Activated T-helper 1 cell treated with anti-CD3 and anti-CD28 coated beads, Interleukin-12 subunit alpha, Interleukin-12 subunit beta, Interleukin-2, Interleukin-4 antibody, amounts not matched to agents 30 ng/mL and 10 ng/mL and 1 ng/mL, durations not matched to agents 14 hours and 24 hours and 36 hours (primary cell): ENCODE results near the gene MAP3K6. TPM values are rescaled to one million over a fixed set of nuclear protein-coding genes. Genes with fewer than 3 reads are reported as not detected.
"Not testable (repeated sequence)": the region's sequence is repeated elsewhere in the genome, so short reads cannot be mapped to it uniquely, and the experiment has no call there.

ENCODE experiments used
- DNase-seq: peaks from one replicate; pipeline ENCODE4 v3.0.0; 2021; ENCODE audit warnings: low spot score
- H3K27ac Mint-ChIP-seq: one replicate; pipeline ENCODE4 v1.8.0; 2021; ENCODE audit warnings: mild to moderate bottlenecking, mixed read lengths
- H3K27me3 Mint-ChIP-seq: one replicate; pipeline ENCODE4 v1.8.0; 2022; ENCODE audit warnings: mild to moderate bottlenecking, moderate library complexity, mixed read lengths; ENCODE audit not compliant: insufficient read depth
- H3K36me3 Mint-ChIP-seq: one replicate; pipeline ENCODE4 v1.8.0; 2021; ENCODE audit warnings: low read depth, mixed read lengths
- H3K4me1 Mint-ChIP-seq: one replicate; pipeline ENCODE4 v1.8.0; 2021; ENCODE audit warnings: low read depth, mixed read lengths
- H3K4me3 Mint-ChIP-seq: one replicate; pipeline ENCODE4 v1.8.0; 2021; ENCODE audit warnings: mild to moderate bottlenecking, moderate library complexity, mixed read lengths
- H3K9me3 Mint-ChIP-seq: one replicate; pipeline ENCODE4 v1.8.0; 2021; ENCODE audit warnings: mixed read lengths
- intact Hi-C: fragments of 100-400 bp; cut with micrococcal nuclease; formaldehyde crosslinking; loops from one replicate; pipeline ENCODE4 v1.15.1; 2024
- total RNA-seq: library from RNA; stranded (reverse); gene quantifications from 2 replicates; pipeline ENCODE4 v1.2.3, GENCODE V29; 2022

MAP3K6 gene
- total RNA-seq, 1 donor from 2014 or later: 11.2 TPM

DNA sequence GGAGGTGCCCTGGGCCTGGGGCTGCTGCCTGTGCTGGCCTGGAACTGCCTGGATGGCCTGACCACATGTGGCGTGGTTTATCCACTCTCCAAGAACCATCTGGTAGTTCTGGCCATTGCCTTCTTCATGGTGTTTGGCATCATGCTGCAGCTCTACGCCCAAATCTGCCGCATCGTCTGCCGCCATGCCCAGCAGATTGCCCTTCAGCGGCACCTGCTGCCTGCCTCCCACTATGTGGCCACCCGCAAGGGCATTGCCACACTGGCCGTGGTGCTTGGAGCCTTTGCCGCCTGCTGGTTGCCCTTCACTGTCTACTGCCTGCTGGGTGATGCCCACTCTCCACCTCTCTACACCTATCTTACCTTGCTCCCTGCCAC is 27.5 kb upstream of the MAP3K6 start:
- no peaks in the 10 kb centered on the region for H3K9me3 Mint-ChIP-seq
- peaks cover 9% of the 10 kb centered on the region for H3K27me3 Mint-ChIP-seq
- no peaks in the 10 kb centered on the region for H3K36me3 Mint-ChIP-seq
- DNase-seq: no peak
- intact Hi-C loops: loop anchor here (10.0 kb wide), 1 partner anchor 279 kb away; no protein-coding TSS in a partner anchor
- peak overlapping the region; percentile 65 for H3K4me3 Mint-ChIP-seq
- no peak overlapping the region for H3K27ac Mint-ChIP-seq
- H3K4me1 Mint-ChIP-seq: peaks cover 8% of the 10 kb centered on the region

DNA sequence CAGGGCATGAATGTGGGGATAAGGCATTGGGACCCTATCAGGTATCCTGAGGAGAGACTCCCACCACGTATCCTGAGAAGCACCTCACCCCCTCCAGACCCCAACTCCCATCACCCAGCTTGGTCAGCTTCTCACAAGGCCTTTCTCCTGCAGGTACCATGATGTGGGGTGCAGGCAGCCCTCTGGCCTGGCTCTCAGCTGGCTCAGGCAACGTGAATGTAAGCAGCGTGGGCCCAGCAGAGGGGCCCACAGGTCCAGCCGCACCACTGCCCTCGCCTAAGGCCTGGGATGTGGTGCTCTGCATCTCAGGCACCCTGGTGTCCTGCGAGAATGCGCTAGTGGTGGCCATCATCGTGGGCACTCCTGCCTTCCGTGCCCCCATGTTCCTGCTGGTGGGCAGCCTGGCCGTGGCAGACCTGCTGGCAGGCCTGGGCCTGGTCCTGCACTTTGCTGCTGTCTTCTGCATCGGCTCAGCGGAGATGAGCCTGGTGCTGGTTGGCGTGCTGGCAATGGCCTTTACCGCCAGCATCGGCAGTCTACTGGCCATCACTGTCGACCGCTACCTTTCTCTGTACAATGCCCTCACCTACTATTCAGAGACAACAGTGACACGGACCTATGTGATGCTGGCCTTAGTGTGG is 27.0 kb upstream of the MAP3K6 start:
- intact Hi-C loops: loop anchor here (10.0 kb wide), 1 partner anchor 279 kb away; no protein-coding TSS in a partner anchor
- peaks cover 8% of the 10 kb centered on the region for H3K4me1 Mint-ChIP-seq
- no peaks in the 10 kb centered on the region for H3K9me3 Mint-ChIP-seq
- no peak for DNase-seq
- peak overlapping the region; percentile 82 for H3K4me3 Mint-ChIP-seq
- no peak overlapping the region for H3K27ac Mint-ChIP-seq
- H3K27me3 Mint-ChIP-seq: peaks cover 9% of the 10 kb centered on the region
- H3K36me3 Mint-ChIP-seq: no peaks in the 10 kb centered on the region

DNA sequence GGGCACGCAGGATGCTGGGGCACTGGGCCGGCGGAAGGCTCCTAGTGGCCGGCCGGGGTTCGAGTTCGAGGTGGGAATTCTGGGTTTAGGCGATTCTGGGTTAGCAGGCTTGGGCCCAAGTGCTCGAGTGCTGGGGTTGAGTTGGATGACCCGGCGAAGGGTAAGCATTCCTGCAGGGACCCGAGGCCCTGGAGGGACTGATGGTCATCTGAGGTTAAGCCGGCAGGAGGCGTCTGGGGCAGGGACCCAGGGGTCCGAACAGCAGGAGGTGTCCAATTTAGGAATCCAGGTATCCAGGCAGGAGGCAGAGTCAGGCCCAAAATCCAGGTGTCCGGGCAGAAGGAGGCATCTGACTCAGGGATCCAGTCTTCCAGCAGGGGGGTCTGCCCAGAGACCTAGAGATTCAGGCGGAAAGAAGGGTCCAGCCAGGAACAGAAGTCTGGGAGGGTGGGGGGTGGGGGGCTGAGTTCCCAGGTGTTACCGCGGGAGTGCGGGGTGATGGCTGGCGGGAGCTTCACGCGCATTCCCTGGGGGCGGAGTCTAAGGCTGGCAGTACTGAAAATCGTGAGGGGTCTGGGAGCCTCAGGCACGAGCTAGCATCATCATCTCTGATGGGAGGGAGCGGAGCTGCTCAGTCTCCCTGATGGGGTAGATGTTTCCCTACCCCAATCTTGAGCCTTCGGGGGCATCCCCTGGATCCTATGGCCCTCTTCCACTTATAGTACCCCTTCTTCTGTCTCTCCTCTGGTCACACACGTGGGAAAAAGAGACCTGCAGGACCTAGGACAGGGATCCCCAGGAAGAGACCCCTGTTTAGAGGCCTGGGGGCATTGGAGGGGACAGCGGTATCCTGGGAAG is 26.2 kb upstream of the MAP3K6 start:
- H3K4me1 Mint-ChIP-seq: peaks cover 12% of the 10 kb centered on the region
- H3K36me3 Mint-ChIP-seq: no peaks in the 10 kb centered on the region

DNA sequence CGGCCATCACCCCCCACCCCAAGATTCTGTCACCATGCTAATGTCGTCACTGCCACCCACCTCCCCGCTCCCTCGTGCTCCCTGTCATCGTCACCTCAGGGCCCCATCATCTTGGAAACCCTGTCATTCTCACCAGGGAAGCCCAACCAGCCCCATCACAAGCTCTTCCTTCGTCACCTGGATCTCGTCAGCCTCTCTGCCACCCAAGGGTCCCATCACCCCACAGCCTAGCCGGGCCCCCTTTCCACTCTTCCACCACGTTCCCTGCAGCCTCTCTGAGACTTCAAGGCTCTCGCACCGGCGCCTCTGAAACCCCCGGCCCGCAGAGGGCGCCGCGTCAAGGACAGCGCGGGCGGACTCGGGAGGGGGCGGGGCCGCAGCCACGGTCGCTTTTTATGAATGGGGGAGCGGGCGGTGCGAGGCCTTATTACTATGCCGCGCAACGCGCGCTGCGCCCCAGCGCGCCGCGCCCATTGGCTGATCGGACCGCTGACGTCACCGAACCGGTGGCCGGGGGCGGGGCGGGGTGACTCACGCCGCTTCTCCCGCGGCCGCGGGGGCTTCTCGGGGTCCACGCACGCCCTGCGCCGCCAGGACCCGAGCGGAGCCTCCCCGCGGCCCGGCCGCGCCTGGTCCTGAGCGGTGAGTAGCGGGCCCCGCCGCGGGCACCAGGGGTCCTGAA is 25.5 kb upstream of the MAP3K6 start, which contains the start of gene GPR3:
Gene GPR3, plus strand, starts transcription at position 527 of the 682 bp plus-strand sequence. CDS start 1,177 bp downstream, outside the sequence.
- DNase-seq: peak; percentile 91
- Mint-ChIP-seq H3K36me3 (no peaks in the 10 kb centered on the region), H3K27ac (peak within 1 kb of the TSS; percentile 93), H3K9me3 (no peaks in the 10 kb centered on the region), H3K4me3 (peak within 1 kb of the TSS; percentile 82), H3K27me3 (peaks cover 12% of the 10 kb centered on the region), H3K4me1 (peaks cover 12% of the 10 kb centered on the region)
- intact Hi-C loops: loop anchor here (1.0 to 10.0 kb wide), 7 partner anchors 27 to 333 kb away; partner anchors contain the start of genes FAM76A, TMEM222 and WDTC1

More for the DNA sequence above, 26.2 kb upstream of the MAP3K6 start:
- no peaks in the 10 kb centered on the region for H3K9me3 Mint-ChIP-seq
- DNase-seq: no peak
- H3K27me3 Mint-ChIP-seq: peaks cover 9% of the 10 kb centered on the region
- intact Hi-C loops: loop anchor here (1.0 to 10.0 kb wide), 7 partner anchors 28 to 332 kb away; partner anchors contain the start of genes FAM76A, TMEM222 and WDTC1
- peak overlapping the region; percentile 82 for H3K4me3 Mint-ChIP-seq
- peak overlapping the region; percentile 61 for H3K27ac Mint-ChIP-seq

DNA sequence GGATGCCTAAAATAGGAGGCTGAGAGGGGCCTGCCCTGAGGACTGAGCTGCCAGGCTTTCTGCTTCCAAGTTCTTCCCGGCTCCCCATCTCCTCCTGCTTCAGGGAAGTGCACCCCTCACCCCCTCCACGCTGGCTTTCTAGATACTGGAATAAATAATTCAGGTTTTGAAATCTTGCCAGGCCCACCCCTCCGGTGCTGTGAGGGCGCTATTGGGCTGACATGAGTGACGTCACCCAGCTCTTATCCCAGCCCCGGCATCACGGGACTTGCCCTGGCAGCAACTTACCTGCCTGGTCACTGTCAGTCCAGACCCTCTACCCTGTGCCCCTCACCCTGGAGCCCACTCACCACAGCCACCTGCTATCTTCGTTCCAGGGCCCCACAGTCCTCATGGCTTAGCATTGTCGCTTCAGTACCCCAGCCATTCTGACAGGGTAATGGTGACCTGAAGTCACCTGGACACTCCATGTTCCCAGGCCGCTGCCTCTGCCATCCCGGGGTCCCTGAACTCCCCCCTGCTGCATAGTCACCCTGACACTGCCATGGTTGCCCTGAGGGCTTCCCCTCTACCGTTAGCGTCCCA is 24.8 kb upstream of the MAP3K6 start:
- Mint-ChIP-seq H3K4me1 (peaks cover 12% of the 10 kb centered on the region), H3K9me3 (no peaks in the 10 kb centered on the region), H3K4me3 (peak overlapping the region; percentile 79), H3K36me3 (no peaks in the 10 kb centered on the region), H3K27me3 (peaks cover 12% of the 10 kb centered on the region), H3K27ac (peak overlapping the region; percentile 93)
- no peak for DNase-seq
- intact Hi-C loops: loop anchor here (1.0 to 10.0 kb wide), 7 partner anchors 26 to 334 kb away; partner anchors contain the start of genes FAM76A, TMEM222 and WDTC1

DNA sequence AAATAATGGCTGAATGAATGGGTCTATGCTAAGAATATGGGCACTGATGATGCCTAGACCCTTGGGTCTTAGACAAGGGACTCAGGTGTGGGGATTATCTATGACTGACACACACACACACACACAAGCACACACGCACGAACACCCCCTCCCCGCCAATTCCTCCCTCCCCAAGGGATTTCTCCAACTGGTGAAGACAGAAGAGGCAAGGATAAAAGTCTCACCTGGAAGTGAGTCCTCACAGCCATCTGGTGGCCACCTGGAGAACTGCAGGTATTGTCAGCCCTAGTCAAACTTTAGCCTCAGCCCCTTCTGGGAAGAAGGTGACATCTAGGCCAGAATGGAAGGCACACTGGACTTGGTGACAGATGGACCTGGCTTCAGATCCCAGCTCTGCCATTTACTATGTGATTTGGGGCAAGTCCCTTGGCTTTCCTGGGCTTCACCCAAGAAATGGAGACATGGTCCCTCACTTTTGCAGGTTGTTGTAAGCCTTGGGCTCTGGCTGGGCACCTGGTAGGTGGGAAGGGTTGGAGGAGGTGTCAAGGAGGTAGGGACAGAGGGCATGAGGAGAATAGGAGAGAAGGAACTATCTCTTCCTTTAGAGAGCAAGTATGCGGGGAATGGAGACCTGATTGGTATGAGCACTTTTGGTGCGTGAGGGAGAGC is 21.7 kb upstream of the MAP3K6 start:
- no peaks in the 10 kb centered on the region for H3K9me3 Mint-ChIP-seq
- DNase-seq: peak; percentile 57
- no peak overlapping the region for H3K4me3 Mint-ChIP-seq
- H3K27ac Mint-ChIP-seq: no peak overlapping the region
- intact Hi-C loops: loop anchor here (1.0 to 2.0 kb wide), 4 partner anchors 31 to 344 kb away; no protein-coding TSS in a partner anchor
- peaks cover 15% of the 10 kb centered on the region for H3K27me3 Mint-ChIP-seq
- H3K36me3 Mint-ChIP-seq: no peaks in the 10 kb centered on the region
- peaks cover 12% of the 10 kb centered on the region for H3K4me1 Mint-ChIP-seq

DNA sequence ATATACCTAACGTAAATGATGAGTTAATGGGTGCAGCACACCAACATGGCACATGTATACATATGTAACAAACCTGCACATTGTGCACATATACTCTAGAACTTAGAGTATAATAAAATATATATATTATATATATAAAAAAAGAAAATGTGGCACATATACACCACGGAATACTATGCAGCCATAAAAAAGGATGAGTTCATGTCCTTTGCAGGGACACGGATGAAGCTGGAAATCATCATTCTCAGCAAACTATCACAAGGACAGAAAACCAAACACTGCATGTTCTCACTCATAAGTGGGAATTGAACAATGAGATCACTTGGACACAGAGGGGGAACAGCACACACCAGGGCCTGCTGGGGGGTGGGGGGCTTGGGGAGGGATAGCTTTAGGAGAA is 18.0 kb upstream of the MAP3K6 start:
- H3K36me3 Mint-ChIP-seq, H3K4me3 Mint-ChIP-seq, H3K27ac Mint-ChIP-seq, intact Hi-C loops, H3K4me1 Mint-ChIP-seq, DNase-seq, H3K9me3 Mint-ChIP-seq: not testable (repeated sequence)
- H3K27me3 Mint-ChIP-seq: peaks cover 15% of the 10 kb centered on the region

DNA sequence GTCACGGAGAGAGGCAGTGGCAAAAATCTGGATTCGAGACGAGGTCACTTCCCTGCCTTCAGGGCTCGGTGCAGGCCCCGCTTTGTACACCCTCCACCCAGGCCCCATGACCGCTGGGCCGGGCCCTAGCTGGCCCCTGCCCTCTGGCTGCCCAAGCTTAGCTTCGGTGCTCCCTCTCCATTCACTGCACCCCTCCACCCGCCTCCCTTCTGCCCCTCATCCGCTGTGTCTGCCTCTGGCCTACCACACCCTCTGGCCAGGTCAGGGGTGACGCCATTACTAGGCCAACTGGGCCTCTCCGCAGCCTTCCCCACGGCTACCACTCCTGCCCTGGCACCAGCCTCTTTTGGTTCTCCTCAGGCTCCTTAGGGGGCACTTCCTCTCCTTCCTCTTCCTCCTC is 16.9 kb upstream of the MAP3K6 start:
- Mint-ChIP-seq H3K36me3 (no peaks in the 10 kb centered on the region), H3K27me3 (peaks cover 14% of the 10 kb centered on the region), H3K4me1 (peaks cover 3% of the 10 kb centered on the region), H3K27ac (no peak overlapping the region), H3K9me3 (no peaks in the 10 kb centered on the region), H3K4me3 (no peak overlapping the region)
- DNase-seq: no peak
- intact Hi-C loops: loop anchor here (1.0 kb wide), 1 partner anchor 18 kb away; no protein-coding TSS in a partner anchor

DNA sequence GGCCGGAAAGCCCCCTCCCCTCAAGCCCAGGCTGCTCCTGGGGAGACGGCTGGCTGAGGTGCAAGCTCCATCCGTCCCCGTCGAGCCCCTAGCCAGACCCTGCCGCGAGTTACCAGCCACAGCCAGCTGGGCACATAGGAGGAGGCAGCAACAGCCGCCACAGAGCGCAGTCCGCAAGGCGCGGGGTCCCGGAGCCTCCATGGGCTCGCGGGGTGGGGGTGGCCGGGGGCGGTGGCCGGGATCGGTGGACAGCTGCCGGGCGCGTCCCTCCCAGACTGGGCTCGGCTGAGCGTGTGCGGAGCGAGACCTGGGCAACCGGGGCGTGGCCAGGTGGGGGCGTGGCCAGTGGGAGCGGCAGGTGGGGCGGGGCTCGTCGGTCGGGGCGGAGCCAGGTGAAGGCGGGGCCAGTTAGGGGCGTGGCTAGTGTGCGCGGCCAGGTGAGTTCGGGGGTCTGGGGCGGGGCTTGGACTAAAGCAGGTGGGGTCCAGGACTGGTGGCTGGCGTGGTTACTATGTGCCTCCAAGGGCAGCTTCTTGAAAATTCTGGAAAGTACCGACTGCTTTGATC is 16.4 kb upstream of the MAP3K6 start, which contains the start of gene CD164L2:
Gene CD164L2, minus strand, starts transcription at position 295 of the 567 bp plus-strand sequence. Its CDS starts 94 bp downstream, at position 201.
- intact Hi-C loops: loop anchor here (1.0 kb wide), 1 partner anchor 18 kb away; no protein-coding TSS in a partner anchor
- Mint-ChIP-seq H3K4me1 (no peaks in the 10 kb centered on the region), H3K4me3 (no peak within 1 kb of the TSS), H3K27me3 (peaks cover 14% of the 10 kb centered on the region), H3K9me3 (no peaks in the 10 kb centered on the region), H3K27ac (no peak within 1 kb of the TSS), H3K36me3 (no peaks in the 10 kb centered on the region)
- peak; percentile 46 for DNase-seq

DNA sequence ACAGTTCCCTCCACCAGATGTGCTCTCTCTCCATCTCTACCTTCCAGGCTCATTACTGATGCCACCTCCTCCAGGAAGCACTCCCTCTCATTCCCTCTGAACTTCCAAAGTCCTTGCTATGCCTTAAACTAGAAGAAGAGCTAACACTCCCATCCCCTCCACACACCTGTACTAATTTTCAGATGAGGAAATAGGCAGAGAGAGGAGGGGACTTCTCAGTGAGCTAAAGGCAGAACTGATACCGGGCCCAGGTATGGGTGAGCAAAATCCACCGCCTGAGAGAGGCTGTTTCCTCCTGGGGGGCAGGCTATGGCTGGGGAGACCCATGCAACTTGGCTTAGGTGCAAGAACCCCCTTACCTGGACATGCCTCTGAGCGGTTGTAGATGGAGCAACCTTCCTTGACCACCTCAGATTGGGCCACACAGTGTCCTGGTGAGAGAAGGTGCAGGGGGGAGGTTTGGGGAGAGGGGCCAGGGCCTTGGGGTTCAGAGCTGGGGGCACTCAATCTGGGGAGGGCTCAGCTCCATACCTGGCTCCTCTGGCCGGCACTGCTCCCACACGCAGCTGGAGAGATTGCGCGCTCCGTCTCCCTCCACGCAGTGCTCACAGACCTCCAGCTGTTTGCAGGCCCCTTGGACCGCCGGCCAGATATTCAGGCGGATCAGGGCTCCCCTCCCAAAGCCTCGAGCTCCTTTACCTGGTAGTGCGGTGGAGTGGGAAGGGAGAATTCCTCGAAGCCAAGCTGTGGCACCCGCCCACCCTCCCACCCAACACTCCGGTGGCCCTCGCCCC is 15.4 kb upstream of the MAP3K6 start:
- DNase-seq: no peak
- intact Hi-C loops: no loop called here
- Mint-ChIP-seq H3K9me3 (no peaks in the 10 kb centered on the region), H3K36me3 (no peaks in the 10 kb centered on the region), H3K4me3 (no peak overlapping the region), H3K27ac (no peak overlapping the region), H3K4me1 (no peaks in the 10 kb centered on the region), H3K27me3 (peaks cover 11% of the 10 kb centered on the region)
